Dermis blood vessel endothelial cell (primary cell): ENCODE results near the gene ARL14EP. TPM values are rescaled to one million over a fixed set of nuclear protein-coding genes. Genes with fewer than 3 reads are reported as not detected.

Source experiments
- DNase-seq: peaks from one replicate; pipeline ENCODE4 v3.0.0; 2010
- total RNA-seq: library from RNA; depleted of rRNA; stranded (reverse); fragments of >200 nt; gene quantifications from 2 replicates; pipeline ENCODE4 v1.2.3, GENCODE V29; 2014

ARL14EP gene
- total RNA-seq, 1 donor from 2014 or later = 22.0 TPM

DNA sequence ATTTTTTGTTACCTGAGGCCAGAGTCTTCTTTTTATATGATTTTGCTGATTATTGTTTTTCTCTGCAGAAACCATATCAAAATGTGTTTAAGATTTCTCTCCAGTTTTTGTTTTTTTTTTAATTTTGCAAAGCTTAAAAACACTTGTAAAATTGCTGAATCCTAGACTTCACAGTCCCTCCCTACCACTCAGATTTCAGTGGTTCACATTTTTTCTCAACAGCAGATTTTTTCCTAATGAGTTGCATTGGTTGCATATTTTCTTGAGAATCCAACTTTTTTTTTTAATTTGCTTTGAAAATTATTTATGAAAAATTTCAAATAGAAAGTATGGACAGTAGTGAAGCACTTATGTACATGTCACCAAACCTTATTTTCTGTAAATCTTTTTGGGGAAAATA is 5.8 kb downstream of the ARL14EP start:
- DNase-seq = no peak

DNA sequence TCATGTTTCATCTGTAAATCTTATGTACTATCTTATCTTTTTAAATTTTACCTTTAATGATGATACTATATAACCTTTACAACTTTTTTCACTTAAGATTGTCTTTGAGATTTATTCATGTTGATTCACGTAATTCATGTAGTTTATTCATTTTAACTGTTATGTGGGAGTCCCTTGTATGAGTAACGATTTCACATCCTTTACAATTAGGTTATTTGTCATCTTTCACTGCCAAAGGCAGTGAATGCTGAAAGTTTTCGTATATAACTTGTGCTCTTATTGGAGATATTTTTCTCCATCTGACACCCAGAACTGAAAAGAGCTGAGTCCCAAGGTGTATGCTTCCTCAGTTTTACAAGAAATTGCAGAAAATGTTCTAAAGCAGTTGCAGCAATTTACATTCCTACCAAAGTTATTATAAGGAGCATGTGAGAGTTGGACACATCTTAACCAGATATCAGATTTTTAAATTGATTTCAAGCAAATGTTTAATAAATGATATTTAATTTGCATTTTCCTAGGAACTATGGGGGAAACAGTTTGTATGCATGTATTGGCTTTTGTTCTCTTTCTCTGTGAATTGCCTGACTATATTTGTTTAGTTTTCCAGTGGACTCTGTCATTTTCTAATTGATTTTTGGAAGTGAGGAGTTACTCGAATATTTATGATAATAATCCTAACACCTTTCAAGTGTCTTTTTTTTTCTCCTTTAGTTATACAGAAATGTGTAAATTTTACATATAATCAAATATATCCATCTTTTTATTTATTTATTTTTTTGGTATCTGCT is 6.4 kb downstream of the ARL14EP start:
- no peak for DNase-seq

DNA sequence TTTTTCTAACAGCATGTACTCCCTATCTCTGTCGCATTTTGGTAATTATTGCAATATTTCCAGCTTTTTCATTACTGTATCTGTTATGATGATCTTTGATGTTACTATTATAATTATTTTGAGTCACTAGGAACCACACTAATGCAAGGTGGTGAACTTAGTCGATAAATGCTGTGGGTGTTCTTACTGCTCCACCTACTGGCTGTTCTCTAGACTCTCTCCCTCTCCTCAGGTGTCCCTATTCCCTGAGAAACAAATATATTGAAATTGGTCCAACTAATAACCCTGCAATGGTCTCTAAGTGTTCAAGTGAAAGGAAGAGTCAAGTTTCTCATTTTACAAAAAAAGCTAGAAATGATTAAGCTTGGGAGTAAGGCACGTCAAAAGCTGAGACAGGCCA is 10.5 kb downstream of the ARL14EP start:
- peak; percentile 45 for DNase-seq

DNA sequence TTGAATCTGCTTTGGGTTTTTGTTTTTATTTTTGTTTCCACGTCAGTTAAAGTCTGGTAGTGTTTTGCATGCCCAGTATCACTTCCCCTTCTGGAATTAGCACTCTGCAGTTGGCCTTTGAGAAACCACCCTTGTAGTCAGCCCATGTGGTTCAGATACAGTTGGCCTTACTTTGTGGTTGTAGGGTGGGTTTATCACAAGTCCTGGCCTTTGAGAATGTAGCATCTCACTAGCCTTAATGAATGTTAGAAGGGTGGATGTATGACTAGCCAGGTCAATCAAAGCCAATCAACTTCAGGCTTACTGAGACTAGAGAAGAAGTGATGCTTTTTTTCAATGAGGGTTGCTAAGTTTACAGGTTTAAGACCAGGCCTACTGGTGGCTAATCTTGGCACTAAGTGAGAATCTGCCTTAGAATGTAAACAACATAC is 19.8 kb downstream of the ARL14EP start:
- no peak for DNase-seq

DNA sequence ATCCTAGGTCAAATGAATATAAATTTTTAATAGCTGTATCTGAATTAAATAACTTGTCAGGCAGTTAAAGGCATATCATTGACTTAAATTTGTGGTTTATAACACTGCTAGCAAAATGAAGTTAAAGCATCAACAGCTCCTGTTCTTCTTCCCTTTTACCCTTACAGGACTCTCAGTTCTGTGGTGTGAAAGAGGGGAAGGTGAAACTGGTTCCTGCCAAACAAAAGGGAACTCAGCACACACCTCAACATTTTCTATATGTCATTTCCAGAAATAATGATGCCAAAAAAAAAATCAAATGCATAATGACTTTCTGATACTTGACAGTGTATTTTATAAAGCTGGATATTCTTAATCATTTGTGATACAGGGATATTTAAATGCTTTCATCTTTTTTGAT is 21.2 kb downstream of the ARL14EP start:
- DNase-seq = no peak

DNA sequence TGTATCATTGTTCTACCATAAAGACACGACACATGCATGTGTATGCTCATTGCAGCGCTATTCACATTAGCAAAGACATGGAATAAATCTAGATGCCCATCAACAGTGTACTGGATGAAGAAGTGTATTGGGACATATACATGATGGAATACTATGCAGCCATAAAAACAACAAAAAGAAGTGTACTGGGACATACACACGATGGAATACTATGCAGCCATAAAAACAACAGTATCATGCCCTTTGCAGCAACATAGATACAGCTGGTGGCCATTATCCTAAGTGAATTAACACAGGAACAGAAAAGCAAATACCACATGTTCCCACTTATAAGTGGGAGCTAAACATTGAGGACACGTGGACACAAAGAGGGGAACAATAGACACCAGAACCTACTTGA is 22.7 kb downstream of the ARL14EP start:
- no peak for DNase-seq

DNA sequence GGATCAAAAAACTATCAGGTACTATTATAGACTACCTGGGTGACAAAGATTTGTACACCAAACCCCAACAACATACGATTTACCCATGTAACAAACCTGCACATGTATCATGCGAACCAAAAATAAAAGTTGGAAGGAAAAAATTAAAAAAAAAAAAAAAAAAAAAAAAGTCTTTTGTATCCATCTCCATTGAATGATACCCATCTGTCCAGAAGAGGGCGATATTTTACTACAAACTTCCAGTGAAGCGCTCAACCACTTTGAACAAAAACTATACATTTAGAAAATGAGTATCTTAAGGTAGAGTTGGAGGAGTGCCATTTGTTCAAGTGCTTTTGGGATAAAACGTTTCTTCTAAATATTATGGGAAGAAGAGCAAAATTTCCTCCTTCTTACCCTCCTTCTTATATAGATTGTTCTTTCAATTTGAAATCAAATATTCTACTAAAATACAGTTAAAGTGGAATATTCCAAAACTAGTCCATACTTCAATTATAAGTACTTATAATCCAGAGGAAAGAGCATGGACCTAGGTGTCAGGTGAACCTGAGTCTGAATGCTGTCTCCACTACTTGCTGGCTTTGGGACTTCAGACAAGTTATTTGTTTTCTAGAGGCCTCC is 23.3 kb downstream of the ARL14EP start:
- DNase-seq = peak; percentile 72

DNA sequence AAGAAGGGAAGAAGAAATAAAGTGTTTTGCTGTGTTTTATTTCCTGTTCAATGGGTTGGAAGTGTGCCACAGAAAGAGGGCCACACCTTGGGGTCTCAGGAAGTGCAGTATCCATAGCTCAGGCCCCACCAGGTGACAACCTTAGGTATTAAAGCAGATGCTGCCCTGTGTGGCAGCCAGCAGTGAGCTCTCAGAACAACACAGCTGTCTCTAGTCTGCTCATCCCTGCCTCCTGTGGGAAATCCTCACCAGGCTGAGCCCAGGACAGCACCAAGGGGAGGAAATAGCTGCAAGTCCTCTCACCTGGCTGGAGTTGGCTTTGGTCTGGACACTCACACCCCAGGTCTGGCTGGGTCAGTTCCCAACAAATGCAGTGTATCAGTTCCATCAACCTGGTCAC is 25.1 kb downstream of the ARL14EP start:
- no peak for DNase-seq

DNA sequence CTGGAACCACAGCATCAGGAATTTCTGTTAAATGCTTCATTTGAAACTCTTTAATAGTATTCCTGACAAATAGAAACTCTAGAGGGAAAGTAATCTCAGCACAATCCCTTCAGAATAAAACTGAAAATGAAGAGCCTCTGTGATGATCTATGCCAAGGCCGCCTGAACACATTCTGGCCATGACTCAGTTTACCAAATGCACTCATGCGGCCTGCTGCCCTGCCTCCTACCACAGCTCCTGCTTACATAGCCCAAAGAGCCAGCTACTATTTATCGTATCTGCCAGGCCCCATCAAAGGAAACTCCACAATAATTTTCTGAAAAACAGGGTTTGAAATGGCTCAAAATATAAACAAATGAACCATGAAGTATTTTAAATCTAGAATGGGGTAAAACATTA is 27.0 kb downstream of the ARL14EP start:
- no peak for DNase-seq

DNA sequence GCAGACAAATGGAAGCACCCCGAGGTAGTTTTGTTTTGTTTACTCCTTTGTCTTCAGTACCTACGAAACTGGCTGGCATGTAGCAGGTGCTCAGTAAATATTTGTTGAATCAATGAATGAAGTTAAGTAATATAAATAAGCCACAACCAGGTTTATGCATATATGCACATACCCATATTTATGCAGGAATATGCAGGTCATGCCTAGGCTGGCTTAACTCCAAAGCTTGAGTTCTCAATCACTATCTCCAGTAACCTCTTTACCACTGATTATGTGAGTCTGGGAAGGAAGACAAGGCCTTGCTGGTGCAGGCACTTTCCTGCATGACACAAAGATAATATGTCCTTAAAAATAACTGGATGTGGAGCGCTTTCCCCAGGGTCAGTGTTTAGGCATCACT is 27.5 kb downstream of the ARL14EP start:
- no peak for DNase-seq

DNA sequence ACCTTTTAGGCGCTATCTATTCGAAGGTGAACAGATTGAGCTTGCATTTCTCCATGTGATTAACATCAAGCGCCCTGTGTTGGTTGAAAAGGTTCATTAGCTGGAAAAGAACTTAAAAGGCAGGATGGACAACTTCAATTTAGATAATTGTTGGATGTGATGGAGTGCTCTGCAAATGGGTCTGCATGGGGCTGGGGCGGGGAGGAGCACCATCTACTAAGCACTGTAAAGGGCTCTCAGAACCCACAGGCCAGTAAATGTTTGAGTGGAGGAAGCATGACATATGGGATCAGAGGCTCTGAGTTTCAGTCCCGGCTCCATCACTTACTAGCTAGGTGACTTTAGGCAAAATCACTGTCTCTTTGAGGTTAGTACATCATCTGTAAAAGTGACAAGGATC is 28.2 kb downstream of the ARL14EP start:
- DNase-seq = no peak

DNA sequence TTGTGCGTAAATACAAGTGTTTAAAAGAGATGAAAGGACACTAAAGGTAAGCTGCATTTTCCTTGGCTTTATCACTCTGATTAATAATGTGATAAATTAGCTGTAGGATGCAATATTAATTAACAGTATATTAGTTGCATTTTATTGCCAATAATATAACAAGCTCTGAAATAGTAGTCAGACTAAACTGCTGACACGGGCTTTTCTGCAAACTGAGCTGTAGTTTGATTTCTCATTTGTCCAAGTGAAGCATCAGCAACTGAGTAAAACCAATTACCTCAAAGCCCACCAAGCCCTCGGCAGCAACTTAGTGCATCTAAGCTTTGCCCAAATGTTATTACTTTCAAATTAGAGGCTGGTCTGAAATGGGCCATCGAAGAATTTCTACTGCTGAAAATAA is 33.5 kb downstream of the ARL14EP start:
- DNase-seq = no peak

DNA sequence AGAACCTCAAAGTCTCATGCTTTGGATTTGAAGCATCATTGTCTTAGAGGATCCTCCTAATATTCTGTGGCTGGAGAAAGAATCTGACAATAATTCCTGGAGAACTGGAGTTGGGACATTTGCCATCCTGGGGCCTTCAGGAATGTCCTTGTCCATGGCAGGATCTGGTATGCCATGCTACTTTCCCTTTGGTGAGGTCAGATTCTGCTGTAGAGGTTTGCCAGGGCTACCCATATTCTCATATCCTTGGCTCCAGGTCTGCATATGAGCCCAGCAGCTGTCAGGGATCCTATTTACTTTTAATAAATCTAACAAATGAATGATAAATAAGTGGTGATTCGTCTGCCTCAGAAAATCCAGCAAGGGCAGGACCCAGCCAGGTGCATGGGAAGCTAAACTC is 35.0 kb downstream of the ARL14EP start:
- no peak for DNase-seq

DNA sequence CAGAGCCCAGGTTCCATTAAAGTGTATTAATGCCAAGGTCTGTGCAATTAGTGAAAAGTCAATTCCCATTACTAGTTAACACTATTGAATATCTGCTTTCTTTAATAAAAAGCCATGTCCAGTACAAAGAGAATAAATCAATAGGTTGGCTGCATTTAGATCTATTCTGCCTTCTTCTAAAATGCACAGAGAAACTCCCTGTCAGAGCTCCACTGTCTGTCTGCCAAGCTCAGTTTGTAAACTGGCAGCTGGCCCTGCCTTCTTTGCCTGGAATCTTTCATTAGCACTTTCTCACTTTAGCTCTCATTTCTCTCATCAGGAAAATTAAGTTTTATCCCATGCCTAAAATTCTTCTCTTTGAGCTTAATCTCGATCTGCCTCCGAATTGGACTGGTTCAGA is 35.6 kb downstream of the ARL14EP start:
- DNase-seq = no peak

DNA sequence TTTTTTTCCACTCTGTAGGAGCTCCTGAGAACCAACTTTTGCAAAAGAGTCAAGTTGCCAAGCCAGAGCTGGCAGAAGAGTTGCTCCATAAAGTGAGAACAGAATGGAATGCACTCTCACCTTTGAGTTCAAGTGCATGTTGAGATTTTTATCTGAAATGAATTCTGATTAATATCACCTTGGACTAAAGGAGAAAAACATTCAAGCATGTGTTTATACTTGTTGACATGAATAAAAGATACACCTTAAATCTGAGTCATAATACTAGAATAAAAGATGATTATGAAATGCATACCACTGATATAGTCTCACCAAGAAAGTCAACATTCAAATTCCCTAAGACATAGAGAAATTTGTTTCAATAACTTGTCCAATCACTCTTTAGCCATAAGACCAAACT is 37.8 kb downstream of the ARL14EP start:
- no peak for DNase-seq

DNA sequence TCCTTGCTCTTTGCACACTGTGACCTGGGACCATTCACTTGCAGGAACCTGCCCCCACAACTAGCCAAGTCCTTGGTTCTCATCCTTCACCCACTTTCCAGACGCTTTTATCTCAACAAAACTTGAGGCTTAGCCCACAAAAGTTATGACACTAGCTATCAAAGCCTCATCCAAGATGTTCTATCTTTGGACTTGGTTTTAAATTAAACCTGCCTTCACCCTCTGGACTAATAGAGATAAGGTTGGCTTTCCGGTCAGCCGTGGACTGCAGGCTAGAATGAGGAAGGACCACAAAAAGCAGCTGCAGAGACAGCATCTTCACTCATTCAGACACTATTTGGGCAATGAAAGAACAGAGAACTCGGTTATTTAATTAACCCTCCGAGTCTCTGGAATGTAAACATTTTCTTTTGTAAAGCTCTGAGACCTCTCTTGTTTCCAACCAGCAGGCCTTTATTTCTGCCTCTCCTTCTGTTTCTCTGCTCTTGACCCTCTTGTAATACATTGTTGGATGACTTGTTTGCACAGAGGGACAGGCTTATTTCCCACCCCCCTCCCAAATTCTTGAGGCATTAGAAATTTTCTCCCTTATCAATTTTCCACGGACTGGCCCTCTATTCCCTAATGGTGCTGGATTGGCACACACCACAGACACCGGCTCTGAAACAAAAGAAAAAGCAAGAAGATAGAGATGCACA is 41.4 kb downstream of the ARL14EP start:
- no peak for DNase-seq

DNA sequence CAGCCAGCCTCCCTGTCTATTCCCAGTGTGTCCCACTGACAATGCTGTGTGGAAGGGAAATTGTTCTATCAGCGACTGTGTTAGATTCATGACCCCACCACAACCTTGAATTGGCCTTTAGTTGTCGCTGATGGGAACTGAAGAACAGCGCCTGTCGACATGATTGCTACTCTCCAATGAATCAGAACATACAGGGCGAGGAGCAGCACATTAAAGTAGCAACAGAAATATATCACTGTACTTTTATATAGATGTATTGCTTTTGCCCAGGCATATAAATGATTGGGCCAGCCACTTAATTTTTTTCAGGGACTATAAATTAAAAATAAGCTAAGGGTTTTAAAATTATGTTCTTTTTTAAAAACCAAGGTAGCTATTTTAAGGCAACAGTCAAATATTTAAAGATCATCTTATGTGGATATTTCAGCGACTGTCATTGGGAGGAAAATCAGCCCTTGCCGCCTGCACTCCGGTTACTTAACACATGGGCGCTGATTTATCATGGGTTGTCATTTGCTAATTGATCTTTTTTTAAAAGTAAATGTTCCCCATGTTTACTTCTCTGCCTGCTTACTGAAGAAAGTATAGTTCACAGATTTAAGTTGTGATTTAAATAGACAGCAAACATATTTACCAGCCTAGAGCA is 42.1 kb downstream of the ARL14EP start:
- no peak for DNase-seq

DNA sequence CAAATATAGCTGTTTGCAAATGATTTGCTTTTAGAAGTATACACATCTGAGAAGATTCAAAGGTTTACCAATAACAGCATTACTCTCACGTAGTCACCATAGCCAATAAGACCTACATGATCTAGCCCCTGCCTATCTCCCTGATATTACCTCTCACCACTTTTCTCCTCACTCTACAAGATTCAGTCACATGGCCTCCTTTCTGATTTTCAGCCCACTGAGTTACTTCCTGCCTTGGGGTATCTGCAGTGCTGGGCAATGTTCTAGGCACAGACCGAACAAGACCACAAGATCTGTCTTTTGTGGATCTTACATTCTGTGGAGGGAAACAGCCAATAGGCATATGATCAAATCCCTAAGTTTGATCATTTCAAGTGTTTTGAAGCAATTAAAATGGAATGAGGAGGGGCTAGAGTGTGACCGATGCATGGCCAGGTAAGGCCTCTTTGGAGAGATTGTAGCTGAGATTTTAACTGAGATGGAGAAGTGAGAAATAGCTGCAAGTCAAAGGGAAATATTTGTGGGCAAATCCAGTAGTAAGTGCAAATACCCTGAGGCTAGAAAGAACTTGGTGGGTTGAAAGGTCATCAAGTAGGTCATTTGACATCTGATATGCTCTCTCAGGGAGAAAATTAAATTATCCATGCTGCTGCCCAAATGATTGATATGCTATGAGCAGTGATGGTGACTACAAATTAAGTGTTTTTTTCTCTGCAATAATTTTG is 43.1 kb downstream of the ARL14EP start:
- no peak for DNase-seq

DNA sequence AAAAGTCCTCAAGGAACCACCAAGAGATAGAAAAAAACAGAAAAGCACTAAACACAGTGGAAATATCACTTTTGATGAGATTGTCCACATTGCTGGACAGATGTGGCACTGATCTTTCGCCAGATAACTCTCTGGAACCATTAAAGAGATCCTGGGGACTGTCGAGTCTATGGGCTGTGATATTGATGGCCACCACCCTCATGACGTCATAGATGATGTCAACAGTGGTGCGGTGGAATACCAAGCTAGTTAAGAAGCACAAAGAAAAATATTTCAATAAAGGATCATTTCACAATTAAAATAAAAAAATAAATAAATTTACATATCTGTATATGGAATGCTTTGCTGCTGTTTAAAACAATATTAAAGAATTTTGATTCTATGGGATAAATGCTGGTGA is 45.5 kb downstream of the ARL14EP start:
- DNase-seq = no peak

DNA sequence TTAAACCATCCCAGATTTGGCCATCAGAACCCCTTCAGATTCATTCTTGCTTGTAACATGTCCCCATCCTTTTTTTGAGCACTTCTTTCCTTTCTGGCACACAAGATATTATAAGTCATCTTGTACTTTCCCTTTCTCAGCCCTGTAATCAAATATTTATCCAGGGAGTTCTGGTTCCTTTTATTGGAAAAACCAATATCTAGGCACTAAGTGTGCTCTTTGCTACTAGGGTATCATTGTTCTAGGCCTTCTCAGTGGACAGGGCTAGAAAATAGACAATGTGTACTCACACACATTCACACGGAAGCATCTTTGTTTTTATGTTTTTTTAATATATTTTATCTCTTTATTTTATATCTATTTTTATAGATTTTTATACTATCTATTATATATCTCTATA is 47.3 kb downstream of the ARL14EP start:
- no peak for DNase-seq

DNA sequence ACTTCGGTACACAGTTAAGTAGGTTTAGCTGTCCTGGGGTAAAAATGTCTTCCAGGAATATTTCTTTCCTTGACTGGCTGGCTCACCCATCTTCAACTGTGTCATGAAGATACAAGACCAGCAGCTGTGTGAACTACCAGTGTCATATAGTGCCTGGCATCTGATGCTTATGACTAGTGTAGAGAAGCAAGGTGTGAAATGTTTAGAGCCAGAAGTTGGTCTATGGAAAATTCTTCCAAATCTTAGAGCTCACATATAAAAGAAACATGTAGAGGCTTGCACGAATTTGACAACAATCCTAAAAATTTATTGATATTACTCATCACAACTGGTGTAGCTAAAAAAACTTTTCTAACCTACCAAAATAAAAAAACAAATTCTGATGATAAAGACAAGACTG is 54.4 kb downstream of the ARL14EP start:
- no peak for DNase-seq

DNA sequence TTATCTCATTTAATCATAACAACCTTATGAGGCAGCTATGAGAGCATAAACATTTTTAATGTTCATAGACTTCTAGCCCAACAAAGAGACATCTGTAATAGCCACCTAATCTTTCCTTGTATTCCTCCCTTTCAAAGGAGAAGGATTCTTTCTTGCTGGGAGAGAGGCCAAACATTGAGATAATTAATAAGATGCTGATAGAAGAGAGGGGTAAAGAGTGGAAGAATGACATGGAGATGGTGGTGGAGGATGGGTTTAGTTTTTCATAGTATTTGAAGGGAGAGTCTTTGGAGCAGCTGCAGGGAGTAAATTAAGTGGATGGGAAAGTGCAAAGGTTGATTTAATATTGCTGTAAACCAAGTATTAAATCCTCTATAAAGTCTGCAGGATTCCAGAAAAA is 57.9 kb downstream of the ARL14EP start:
- no peak for DNase-seq

DNA sequence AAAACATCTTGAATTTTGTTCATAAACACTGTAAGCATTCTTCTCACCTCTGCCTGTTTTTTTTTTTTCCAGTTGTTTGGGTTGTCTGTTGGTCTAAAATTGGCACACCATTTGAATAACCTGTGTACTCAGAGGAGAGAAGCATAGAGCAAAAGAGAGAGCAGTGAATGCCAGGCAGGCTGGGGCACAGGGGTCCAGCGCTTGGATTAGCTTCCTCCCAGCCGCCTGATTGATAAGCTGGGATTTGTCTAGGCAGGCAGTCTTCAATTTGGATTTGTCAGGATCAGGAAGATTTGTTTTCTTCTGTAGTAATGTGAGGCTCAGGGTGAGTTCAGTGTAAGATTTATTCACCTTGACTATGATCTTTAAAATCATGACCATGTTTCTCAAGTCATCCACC is 59.0 kb downstream of the ARL14EP start:
- DNase-seq = no peak
